ENCODE data around the gene NDUFAF7.
"Not testable (repeated sequence)": the region's sequence is repeated elsewhere in the genome, so short reads cannot be mapped to it uniquely, and the experiment has no call there.

NDUFAF7 gene

DNA sequence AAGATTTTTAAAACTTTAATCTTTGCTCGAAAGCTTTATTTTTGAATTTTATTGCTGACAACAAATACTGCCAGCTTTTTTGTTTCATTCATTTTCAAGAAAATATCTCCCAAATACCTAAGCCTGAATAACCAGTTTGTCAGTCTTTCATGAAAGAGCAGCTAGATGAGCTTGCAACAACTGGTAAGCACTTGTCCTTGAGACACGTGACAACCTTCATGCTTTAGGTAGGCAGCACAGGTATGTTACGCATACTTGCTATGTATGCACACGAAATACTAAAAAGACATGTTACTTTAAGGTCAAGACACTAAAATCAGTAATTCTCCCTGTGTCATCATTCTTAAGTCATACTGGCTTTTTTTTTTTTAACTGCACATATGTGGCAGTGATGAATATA is 12.4 kb upstream of the NDUFAF7 start:
- no peak for DNase-seq

DNA sequence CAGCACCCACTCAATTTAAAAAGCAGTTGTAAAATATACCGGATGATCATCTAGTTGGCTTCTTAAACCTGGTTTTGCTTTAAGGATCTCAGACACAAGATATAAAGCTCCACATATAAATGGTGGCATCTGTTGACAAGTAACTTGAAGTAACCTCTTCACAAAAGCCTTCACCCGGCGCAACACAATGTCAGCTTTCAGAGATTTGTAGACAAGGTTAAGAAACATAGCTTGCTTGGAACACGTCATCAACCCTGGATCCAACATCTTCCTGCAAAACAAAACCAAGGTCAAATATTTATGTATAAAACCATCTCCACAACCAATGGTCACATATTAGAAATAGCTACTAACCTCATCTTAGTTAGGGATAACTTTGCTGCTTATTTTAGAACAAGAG is 8.3 kb upstream of the NDUFAF7 start:
- no peak for DNase-seq

DNA sequence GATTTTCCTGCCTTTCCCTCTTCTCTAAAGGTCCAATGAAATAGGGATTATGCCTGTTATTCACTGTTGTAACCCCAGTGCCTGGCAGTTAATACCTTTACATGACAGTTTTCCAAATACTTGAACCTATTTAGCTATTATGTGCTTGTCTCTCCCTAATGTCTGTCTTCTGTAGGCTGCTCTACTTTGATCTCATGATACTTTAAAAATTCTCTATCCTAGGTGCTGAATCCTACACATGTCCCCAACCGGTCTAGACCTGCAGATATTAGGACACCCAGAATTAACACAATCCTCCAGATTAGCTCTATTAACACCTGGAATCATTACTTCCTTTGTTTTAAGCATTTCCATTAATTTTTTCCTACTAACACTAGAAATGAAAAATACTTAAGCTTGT is 7.4 kb upstream of the NDUFAF7 start:
- DNase-seq = no peak

DNA sequence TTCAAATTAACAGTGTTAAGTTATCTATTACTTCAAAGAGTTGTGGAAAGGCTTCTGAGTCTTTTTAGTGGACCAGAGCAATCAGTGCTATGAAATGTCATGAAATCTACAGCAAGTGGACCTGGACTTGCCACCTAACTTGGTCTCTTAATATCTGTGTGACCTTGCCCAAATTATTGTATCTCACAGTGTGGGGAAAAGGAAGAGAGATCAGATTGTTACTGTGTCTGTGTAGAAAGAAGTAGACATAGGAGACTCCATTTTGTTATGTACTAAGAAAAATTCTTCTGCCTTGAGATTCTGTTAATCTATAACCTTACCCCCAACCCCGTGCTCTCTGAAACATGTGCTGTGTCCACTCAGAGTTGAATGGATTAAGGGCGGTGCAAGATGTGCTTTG is 6.3 kb upstream of the NDUFAF7 start:
- DNase-seq = not testable (repeated sequence)

DNA sequence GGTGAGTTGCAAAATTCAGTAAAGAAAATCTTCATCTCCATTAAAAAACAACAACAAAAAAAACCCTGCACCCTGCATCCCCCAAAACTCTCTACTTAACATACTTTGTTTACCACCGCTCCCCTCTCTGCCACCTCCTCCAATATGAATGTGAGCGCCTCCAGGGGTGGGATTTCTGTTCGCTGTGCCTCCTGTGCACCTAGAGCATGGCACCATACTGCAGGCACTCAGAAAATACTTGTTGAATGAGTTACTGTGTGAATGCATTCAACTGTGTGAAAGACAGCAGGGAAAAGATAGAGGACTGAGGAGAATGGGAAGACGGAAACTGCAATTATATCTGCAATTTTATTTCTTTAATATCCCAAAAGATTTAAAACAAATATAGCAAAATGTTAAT is 4.6 kb upstream of the NDUFAF7 start:
- no peak for DNase-seq

DNA sequence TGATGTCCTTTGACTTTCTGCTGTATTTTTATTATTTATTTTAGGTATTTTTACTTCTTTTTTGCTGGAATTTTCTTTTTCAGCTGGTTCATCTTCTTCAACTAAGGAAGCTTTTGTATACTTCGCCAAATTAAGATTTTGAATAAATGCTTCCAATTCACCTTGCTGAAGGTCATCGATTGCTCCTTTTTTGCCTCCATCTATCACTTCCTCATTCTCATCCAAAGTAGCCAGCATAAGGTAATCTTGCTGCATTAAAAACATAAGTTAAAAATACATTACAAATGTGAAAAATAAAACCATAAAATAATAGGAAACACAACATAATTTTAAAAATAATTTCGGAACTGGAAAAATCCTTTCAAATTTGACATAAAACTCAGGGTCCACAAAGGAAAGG is 2.7 kb upstream of the NDUFAF7 start:
- DNase-seq = no peak

DNA sequence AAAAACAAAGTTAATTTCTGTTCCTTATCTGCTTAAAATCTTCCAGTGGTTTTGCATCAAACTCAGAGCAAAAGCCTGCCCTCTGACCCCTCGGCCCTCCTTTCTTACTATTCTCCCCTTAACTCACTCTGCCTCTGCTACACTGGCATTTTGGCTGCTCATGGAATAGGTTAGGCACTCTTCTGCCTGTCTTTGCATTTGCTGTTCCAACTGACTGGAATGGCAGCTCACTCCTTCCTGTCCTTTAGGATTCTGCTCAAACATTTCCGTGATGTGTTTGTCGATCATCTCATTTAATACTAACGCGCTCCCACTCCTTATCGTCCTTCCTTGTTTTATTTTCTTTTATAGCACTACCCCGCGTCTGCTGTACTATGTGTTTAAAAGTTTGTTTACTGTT is 877 bp upstream of the NDUFAF7 start:
- no peak for DNase-seq

DNA sequence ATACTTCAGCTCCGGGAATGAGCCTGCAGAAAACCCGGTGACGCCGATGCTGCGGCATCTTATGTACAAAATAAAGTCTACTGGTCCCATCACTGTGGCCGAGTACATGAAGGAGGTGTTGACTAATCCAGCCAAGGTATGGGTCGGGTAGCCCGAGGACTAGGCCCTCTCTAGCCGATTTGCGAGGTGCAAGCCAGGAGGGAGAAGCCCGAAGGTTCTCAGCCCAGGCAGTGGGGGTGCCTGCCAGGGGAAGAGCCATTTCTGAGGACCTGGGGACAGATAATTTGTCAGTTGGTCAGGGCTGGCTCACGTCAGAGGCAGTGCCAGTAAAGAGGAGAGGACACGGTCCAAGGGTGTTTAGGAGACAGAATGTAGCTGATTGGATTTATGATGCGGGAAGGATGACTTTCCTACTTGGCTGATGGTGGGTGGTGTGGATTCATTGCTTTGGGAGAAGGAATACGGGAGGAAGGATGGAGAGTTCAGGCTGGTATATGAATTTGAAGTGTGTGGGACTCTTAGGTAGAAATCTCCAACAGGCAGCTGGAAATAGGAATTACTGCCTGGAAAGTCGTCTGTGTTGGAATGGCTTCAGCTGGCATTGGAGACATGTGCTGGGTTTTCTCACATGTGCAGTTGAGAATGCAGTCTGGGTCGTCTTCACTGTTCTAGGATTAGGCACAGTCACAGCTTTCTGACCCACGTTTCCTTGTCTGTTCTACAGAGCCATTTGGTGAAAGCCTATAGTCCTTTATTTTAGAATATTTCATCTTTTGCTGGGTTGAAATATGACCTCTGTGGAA is 874 bp downstream of the NDUFAF7 start:
- DNase-seq = no peak

DNA sequence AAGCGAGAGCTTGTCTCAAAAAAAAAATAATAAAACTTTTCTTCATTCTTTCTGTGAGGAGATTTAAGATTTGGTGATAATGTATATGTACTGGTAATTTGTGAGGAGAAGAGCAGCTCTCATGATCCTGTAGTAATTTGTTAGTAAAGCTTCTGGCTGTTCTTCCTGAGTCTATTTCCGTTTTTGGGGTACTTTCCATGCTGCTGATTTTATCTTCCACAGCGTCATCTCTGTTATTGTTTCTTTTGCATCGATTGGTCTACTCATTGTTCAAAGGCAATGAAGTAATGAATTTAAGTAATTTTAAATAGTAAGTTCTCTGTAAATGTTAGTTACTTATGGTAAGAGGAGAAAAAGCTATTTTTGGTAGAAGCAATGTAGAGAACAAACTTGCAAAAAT is 12.0 kb downstream of the NDUFAF7 start:
- no peak for DNase-seq

DNA sequence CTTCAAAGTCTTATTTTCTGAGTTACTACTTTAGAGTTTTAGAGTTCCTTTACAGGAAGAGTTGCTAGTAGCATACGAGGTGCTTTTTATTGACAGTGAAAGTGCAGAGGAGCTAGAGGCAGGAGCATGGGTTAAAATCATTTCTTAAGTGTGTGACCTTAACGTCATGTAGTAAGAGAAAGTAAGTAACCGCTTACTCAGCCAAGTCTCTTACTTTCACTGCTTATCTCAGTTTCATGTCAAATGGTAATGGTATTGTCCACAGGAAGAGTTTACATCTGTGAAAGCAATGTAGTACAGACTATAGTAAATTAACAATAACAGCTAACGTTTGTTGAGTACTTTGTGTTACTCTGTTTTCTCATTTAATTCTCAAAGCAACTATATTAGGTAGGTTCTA is 12.6 kb downstream of the NDUFAF7 start:
- no peak for DNase-seq

DNA sequence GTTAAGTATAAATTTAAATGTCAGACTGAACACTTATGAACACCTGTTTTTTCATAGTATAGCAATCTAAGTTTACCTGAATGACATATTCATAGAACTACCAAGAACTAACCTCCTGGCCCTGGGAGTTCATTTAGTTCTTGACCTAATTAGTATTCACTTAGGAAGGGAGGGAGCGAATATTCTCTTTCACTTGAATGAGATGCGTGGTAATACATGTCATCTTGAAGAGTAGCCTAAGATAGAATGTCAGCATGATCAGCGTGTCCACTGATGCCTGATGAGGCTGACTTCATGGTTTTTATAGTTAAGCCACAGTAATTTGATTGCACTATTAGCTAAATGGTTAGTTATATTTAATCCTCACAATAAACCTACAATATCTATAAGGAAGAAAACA is 13.3 kb downstream of the NDUFAF7 start:
- no peak for DNase-seq

DNA sequence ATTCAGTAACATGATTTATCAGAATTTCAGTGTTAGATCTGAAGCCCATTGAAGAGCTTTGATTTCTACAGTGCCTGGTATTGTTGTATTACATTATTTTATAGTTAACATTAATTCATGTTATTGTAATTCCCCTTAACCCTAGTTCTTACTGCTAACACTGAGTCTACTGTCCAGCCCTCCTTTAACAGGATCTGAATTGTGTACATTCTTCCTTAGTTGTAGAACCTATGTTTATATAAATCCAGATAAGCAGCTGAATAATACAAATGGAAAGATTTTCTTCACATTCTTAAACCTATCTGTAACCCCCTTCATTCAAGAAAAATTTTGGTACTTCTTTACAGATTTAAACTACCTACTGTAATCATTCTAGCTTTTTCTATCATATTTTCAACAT is 14.7 kb downstream of the NDUFAF7 start:
- DNase-seq = no peak

DNA sequence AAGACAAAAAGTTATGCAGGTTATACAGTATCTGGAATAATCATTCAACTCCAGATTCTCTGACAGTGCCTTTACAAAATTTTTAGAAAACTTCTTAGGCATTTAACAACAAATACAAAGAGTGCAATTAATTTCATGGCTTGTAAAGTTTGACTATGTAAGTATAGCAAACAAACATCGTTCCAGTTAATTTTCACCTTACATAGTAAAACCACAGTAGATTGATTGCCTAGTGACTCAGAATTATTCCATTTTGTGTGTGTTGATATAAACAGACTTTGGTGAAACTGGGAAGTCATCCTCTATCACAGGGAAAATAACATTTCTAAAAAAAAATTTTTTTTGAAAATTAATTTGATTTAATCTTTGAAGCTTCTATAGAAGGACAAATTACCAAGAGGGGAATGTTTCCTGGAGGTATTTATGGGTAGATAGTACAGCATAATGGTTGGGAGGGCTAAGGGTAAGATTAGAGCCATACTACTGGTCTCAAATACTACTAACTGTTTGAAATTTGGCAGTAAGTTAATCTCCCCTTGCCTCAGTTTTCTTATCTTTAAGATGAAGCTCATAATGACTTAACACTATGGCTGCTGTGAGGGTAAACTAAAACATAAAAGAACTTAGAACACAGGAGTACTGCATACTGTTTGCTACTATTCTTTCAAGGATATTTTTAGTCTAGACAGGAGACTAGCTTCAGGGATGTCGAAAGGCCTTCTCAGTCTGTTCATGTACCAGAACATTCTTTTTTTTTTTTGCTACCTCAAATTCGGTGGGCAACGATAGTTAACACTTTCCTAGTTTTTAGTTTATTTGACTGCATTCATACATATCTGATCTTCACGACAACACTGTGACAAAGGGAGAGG is 19.6 kb downstream of the NDUFAF7 start:
- DNase-seq = no peak

DNA sequence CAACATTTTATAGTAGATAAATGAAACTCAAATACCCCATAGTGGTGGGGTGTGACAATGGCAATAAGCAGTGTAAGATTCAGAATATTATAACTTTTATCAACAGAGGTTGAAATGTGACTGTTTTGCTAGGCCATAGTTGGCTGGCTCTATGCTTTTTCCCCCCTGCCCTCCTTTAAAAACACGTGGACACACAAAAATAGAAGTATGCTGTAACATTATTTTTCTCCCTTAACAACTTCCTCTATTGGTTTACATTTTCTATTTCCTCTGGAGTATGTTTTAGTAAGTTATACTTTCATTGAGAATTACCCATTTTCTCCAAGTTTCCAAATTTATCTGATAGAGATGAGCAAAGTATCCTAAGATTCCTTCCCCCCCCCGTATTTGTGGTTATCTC is 31.1 kb downstream of the NDUFAF7 start:
- no peak for DNase-seq

DNA sequence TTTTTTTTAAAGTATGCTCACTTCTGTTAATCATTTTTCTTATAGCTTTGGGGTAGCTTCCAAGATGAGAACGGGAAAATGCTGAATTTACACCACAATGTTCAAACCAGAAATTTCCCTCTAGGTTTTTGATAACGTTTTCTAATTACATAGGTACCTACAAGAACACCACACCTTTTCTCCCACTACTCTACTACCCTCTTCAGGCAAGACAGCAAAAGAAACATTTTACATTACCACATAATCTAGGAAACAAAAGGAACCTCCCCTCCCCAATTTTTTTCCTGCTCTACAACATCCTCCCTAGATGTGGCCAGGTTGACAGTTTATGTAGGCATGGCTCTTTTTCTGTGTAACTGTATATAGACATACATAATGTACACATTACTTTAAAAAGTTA is 32.4 kb downstream of the NDUFAF7 start:
- DNase-seq = no peak

DNA sequence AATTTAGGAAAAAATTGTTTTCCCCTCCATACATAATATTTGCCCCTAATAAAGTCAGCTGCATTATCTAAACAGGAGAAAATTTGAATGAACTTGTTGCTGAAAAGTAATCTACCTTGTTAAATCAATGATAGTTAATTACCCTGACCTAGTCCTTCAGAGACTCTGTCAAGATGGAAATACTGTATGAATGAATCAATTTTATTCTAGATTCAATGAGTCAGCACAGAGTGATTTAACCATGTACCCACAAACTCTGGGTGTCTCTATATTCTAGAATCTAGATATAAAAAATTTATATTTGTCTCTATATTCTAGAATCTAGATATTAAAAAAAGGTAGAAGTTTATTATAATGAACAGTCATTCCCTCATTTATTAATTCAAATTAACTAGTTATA is 36.2 kb downstream of the NDUFAF7 start:
- no peak for DNase-seq

DNA sequence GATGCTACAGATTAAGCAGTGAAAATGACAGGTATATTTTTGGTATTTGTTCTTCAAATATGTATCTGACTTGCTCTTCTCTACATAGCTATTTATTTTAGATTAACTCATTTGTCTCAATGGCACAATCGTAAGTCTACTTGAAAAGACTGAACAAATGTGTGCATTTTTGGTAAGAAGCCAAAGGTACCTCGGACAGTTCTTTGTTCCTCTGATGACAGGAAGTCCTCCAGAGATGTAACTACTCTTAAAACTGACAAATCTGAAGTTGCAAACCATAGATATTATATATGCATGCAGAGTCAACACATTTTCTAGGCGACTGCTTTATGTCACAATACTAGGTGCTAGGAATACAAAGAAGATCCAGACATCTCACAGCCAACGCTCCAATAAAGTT is 36.7 kb downstream of the NDUFAF7 start:
- no peak for DNase-seq

DNA sequence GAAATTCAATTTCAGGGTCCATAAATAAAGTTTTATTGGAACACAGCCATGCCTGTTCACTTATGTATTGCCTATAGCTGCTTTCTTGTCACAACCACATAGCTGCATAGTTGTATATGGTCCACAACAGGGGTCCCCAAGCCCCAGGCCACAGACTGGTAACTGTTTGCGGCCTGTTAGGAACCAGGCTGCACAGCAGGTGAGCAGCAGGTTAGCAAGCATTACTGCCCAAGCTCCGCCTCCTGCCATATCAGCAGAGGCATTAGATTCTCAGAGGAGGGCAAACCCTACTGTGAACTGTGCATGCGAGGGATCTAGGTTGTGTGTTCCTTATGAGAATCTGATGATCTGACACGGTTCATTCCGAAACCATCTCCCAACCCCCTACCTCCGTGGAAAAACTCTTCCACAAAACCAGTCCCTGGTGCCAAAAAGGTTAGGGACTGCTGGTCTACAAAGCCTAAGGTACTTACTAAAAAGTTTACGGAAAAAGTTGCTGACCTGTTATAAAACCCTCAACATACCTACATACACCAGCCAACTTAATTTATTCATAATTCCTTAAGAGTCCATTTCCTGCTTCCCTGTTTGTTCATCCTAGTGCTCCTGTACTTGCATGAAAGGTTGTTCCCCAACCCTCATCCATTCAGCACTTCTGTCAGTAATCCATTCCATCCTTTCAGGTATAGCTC is 40.1 kb downstream of the NDUFAF7 start:
- DNase-seq = no peak

DNA sequence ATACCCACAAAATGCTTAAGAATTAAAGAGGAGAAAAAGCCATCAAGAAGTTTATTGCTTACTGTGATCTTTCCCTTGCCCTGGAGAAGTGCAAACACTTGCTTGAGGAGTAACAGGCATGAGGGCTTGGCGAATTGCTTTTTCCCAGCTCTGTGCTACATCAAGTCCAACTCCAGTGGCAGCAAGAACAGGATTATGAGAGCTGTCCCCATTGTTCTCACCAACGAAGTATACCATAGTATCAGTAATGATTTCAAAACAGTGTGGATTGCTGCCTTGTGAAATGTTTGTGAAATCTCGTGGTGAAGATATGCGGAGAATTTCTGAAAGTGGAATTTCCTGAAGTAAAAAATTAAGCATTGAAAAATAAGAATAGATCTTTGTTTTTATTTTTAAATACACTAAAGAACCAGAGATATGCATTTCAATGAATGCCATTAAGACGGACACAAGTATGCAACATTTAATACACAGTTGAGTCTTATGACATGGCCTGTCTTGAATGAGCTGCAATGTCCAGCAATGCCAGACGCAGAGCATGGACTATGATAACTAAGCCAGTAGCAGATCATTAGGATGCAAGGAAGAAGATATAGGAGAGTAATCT is 43.0 kb downstream of the NDUFAF7 start:
- no peak for DNase-seq

DNA sequence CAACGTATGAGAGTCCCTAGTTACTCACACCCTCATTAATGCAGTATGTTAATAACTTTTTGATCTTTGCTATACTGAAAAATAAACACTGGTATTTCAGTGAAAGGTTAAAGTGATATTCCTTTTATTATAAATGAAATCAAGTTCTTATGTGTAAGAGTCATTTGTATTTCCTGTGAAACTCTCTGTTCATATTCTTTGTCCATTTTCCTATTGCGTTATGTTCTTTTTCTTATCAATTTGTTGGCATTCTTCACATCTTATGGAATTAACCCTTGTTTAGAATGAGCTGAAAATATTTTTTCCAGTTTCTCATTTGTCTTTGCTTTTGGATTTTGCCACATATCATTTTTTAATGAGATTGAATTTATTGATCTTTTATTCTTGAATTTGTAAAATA is 44.8 kb downstream of the NDUFAF7 start:
- DNase-seq = no peak

DNA sequence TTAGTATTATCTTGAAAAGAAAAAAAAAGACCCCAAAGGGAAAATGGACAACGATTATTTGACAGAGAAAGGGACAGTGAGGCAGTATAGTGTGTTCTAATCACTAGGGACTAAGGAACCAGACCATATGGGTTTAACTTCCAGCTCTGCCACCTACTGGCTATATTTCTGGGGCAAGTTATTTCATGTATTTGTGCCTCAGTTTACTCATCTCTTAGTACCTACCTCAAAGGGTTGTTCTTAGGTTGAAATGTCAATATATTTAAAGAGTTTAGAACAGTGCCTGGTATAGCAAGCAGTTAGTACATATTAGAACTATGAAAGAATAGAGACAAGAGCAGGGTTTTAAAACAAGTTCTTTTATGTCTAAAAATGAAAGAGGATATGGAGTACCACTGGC is 50.5 kb downstream of the NDUFAF7 start:
- no peak for DNase-seq

DNA sequence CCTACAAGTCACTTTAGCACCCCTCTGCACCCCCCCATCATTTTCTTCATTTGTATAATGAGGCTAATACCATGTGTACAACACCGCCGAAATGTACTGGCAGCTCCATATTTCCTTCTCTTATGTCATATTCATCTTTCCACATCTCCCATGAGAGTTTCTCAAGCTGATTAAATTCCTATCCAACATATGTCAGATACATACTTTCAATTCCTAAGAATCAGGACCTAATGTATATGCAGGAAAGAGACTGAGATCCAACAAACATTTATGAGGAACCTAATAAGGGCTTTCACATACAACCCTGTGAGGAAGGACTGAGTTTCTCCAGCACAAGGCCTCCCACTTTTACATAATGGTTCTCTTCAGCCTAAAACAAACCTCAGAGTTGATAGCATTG is 51.3 kb downstream of the NDUFAF7 start:
- DNase-seq = peak; percentile 58

DNA sequence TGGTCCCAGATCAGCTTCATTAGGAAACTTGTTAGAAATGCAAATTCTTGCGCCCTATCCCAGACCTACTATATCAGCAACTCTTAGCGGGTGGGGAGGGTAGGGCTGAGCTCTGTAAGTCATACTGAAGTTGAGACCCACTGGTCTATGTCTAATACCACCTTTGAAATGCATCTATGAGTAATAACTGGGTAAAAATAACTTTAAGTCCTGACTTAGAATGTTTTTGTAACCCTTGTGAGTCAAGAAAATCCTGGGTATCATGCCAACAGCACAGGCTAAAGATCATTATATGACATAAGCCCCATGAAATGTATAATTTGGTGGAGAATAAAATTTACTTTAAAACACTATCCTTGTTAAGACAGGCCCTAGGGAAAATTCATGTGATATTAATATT is 51.7 kb downstream of the NDUFAF7 start:
- DNase-seq = peak; percentile 72
